Osteocyte (in vitro differentiated cells): Measurements from ENCODE around the gene GPC2. TPM values are rescaled to one million over a fixed set of nuclear protein-coding genes. Genes with fewer than 3 reads are reported as not detected.

ENCODE experiments used
- DNase-seq: peaks from one replicate; pipeline ENCODE4 v3.0.0; 2021; ENCODE audit warnings: mixed read lengths; ENCODE audit not compliant: unreplicated experiment; ENCODE audit errors: extremely low spot score
- H3K27ac Mint-ChIP-seq: one replicate; pipeline ENCODE4 v1.8.0; 2021; ENCODE audit warnings: mild to moderate bottlenecking, mixed read lengths; ENCODE audit not compliant: unreplicated experiment
- H3K27me3 Mint-ChIP-seq: one replicate; pipeline ENCODE4 v1.8.0; 2021; ENCODE audit warnings: mixed read lengths; ENCODE audit not compliant: unreplicated experiment
- H3K36me3 Mint-ChIP-seq: one replicate; pipeline ENCODE4 v1.8.0; 2021; ENCODE audit warnings: mixed read lengths; ENCODE audit not compliant: unreplicated experiment
- H3K4me1 Mint-ChIP-seq: one replicate; pipeline ENCODE4 v1.8.0; 2021; ENCODE audit warnings: mixed read lengths; ENCODE audit not compliant: unreplicated experiment
- H3K4me3 Mint-ChIP-seq: one replicate; pipeline ENCODE4 v1.8.0; 2021; ENCODE audit warnings: mild to moderate bottlenecking, moderate library complexity, mixed read lengths; ENCODE audit not compliant: unreplicated experiment
- H3K9me3 Mint-ChIP-seq: one replicate; pipeline ENCODE4 v1.8.0; 2021; ENCODE audit warnings: mixed read lengths; ENCODE audit not compliant: unreplicated experiment
- CTCF ChIP-seq: fragments of 200-600 bp; sonication (generic); IDR thresholded peaks from 2 replicates; pipeline ENCODE4 v1.5.0; 2021; ENCODE audit warnings: antibody characterized with exemption, mild to moderate bottlenecking, moderate library complexity
- total RNA-seq: library from RNA; stranded (reverse); gene quantifications from 2 replicates; pipeline ENCODE4 v1.2.1, GENCODE V29; 2021

GPC2 gene
- total RNA-seq, 1 donor from 2014 or later: 12.6 TPM

- no peaks in the 10 kb centered on the region for H3K27me3 Mint-ChIP-seq
- peaks cover 23% of the 10 kb centered on the region for H3K4me1 Mint-ChIP-seq
- peak overlapping the region; percentile 69 for H3K4me3 Mint-ChIP-seq
- H3K36me3 Mint-ChIP-seq: peaks cover 9% of the 10 kb centered on the region
- no peaks in the 10 kb centered on the region for H3K9me3 Mint-ChIP-seq
- peak overlapping the region; percentile 28 for H3K27ac Mint-ChIP-seq
- DNase-seq: no peak
- no peak for TF ChIP-seq CTCF
Observed at GRCh38 chr7:100157069-100157333, 20.2 kb downstream of the GPC2 start.

DNA sequence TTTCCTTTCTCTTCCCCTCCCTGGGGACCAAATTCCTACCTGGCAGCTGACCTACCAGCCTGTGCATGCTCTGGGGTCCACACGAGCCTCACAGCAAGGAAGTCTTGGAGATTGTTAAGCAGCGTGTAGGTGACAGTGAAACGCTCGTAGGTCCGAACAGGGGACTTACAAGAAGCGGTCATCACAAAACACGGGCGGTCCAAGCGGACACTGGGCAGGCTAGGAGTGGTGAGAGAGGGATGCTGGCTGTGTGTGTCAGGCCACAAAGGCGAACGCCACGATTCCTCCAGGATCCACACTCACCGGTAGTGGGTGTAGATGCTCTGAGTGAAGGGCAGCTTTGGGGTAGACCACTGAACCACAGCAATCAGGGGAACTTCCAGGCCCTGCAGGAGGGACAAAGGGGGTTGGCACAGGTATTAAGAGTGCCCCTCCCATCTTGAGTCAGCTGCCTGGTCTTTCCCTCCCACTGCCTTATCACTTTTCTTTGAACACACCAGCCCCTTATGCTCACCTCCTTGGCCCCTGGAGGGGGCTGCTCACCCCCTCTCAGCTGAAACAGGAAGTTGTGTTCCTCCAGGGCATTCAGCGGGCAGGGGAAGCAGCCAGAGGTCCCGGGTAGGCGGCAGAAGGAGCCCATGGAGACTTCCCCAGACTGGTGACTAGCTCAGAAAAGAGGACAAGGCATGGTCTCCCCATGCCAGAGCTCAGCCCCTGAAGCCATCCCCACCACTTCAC, 20.7 kb downstream of the GPC2 start:
- peak overlapping the region; percentile 69 for H3K4me3 Mint-ChIP-seq
- no peaks in the 10 kb centered on the region for H3K27me3 Mint-ChIP-seq
- no peaks in the 10 kb centered on the region for H3K9me3 Mint-ChIP-seq
- DNase-seq: no peak
- H3K4me1 Mint-ChIP-seq: peaks cover 23% of the 10 kb centered on the region
- no peak for TF ChIP-seq CTCF
- H3K36me3 Mint-ChIP-seq: peaks cover 9% of the 10 kb centered on the region
- no peak overlapping the region for H3K27ac Mint-ChIP-seq

- Mint-ChIP-seq H3K9me3 (no peaks in the 10 kb centered on the region), H3K27me3 (no peaks in the 10 kb centered on the region), H3K4me3 (no peak overlapping the region), H3K4me1 (peaks cover 23% of the 10 kb centered on the region), H3K27ac (no peak overlapping the region), H3K36me3 (peaks cover 9% of the 10 kb centered on the region)
- TF ChIP-seq CTCF: no peak
- no peak for DNase-seq
Observed at GRCh38 chr7:100155553-100156317, 21.4 kb downstream of the GPC2 start.

- Mint-ChIP-seq H3K27ac (no peak overlapping the region), H3K4me3 (no peak overlapping the region), H3K36me3 (peaks cover 14% of the 10 kb centered on the region), H3K9me3 (no peaks in the 10 kb centered on the region), H3K27me3 (no peaks in the 10 kb centered on the region), H3K4me1 (peaks cover 32% of the 10 kb centered on the region)
- no peak for DNase-seq
- TF ChIP-seq CTCF: no peak
Observed at GRCh38 chr7:100154651-100155491, 22.3 kb downstream of the GPC2 start.
